Chondrocyte (in vitro differentiated cells): Measurements from ENCODE around the gene ZSCAN10. TPM values are rescaled to one million over a fixed set of nuclear protein-coding genes. Genes with fewer than 3 reads are reported as not detected.

Experiments
- DNase-seq: peaks from one replicate; pipeline ENCODE4 v3.0.0; 2021; ENCODE audit warnings: mixed read lengths, low spot score
- H3K27ac Mint-ChIP-seq: one replicate; pipeline ENCODE4 v1.8.0; 2021; ENCODE audit warnings: mild to moderate bottlenecking, moderate library complexity, mixed read lengths; ENCODE audit not compliant: unreplicated experiment
- H3K27me3 Mint-ChIP-seq: 2 replicates; pipeline ENCODE4 v1.8.0; 2021; ENCODE audit warnings: low read depth, mixed read lengths
- H3K36me3 Mint-ChIP-seq: 2 replicates; pipeline ENCODE4 v1.8.0; 2021; ENCODE audit warnings: low read depth, mixed read lengths
- H3K4me1 Mint-ChIP-seq: 2 replicates; pipeline ENCODE4 v1.8.0; 2021; ENCODE audit warnings: low read depth, mild to moderate bottlenecking, mixed read lengths
- H3K4me3 Mint-ChIP-seq: one replicate; pipeline ENCODE4 v1.8.0; 2021; ENCODE audit warnings: mild to moderate bottlenecking, moderate library complexity, mixed read lengths; ENCODE audit not compliant: unreplicated experiment
- H3K9me3 Mint-ChIP-seq: 2 replicates; pipeline ENCODE4 v1.8.0; 2021; ENCODE audit warnings: low read depth, mixed read lengths
- total RNA-seq: library from RNA; stranded (reverse); gene quantifications from 3 replicates; pipeline ENCODE4 v1.2.1, GENCODE V29; 2021
- TF ChIP-seq, protein P1 (sequence below): fragments of 200-600 bp; sonication (generic); IDR thresholded peaks from 2 replicates; pipeline ENCODE4 v1.5.0; 2021; ENCODE audit warnings: antibody characterized with exemption, mild to moderate bottlenecking, moderate library complexity

ZSCAN10 gene
- total RNA-seq, 1 donor from 2014 or later: not detected

DNA sequence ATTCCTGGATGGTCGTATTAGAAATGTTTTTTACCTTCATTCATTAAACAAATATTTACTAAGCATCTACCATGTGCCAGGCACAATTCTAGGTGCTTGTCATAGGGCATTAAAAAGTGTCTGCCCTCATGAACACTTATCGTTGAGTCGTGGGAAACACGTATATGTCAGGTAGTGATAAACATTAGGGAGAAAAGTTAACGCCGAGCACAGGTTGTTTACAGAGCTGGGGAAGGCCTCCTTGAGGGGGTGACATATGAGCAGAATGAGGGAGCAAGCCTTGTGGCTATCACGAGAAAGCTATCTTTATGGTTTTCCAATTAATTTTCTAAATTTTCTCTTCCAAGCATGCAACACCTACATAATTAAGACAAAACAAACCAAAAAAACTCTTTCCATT lies 34.8 kb upstream of the ZSCAN10 start:
- Mint-ChIP-seq H3K4me3 (peak overlapping the region; percentile 99), H3K36me3 (peaks cover 7% of the 10 kb centered on the region), H3K9me3 (no peaks in the 10 kb centered on the region), H3K27ac (peak overlapping the region; percentile 99), H3K4me1 (peaks cover 39% of the 10 kb centered on the region), H3K27me3 (no peaks in the 10 kb centered on the region)
- no peak for DNase-seq
- TF ChIP-seq, protein P1, sequence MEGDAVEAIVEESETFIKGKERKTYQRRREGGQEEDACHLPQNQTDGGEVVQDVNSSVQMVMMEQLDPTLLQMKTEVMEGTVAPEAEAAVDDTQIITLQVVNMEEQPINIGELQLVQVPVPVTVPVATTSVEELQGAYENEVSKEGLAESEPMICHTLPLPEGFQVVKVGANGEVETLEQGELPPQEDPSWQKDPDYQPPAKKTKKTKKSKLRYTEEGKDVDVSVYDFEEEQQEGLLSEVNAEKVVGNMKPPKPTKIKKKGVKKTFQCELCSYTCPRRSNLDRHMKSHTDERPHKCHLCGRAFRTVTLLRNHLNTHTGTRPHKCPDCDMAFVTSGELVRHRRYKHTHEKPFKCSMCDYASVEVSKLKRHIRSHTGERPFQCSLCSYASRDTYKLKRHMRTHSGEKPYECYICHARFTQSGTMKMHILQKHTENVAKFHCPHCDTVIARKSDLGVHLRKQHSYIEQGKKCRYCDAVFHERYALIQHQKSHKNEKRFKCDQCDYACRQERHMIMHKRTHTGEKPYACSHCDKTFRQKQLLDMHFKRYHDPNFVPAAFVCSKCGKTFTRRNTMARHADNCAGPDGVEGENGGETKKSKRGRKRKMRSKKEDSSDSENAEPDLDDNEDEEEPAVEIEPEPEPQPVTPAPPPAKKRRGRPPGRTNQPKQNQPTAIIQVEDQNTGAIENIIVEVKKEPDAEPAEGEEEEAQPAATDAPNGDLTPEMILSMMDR: no peak

DNA sequence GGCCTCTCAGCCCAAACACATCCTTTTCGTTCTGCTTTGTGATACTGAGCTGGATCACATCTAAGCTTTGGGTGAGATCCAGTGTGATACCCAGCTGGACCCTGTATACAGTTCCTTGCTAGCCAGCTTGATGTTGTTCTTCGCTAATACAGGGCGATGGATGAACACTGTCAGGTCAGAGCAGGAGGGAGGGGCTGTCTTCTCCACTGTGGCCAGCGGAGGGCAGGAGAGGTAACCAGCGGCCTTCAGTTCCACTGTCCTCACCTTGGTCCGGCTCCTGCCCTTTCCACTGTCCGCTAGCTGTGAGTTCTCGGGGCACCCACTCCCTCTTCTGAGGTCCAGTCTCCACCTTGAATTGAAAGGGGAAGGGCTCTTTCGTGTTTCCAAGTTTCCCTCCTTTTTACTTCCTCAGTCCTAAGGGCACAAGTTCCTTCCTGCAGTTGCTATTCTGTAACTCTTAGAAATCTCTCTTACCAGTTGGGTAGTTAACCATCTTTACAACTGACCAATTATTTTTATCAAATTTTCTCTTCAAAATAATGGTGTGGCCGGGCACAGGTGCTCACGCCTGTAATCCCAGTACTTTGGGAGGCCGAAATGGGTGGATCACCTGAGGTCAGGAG lies 32.8 kb upstream of the ZSCAN10 start:
- peak overlapping the region; percentile 36 for H3K27ac Mint-ChIP-seq
- H3K27me3 Mint-ChIP-seq: no peaks in the 10 kb centered on the region
- no peaks in the 10 kb centered on the region for H3K9me3 Mint-ChIP-seq
- H3K4me3 Mint-ChIP-seq: no peak overlapping the region
- TF ChIP-seq, protein P1: peak; percentile 73
- DNase-seq: no peak
- peaks cover 8% of the 10 kb centered on the region for H3K36me3 Mint-ChIP-seq
- H3K4me1 Mint-ChIP-seq: peaks cover 37% of the 10 kb centered on the region

DNA sequence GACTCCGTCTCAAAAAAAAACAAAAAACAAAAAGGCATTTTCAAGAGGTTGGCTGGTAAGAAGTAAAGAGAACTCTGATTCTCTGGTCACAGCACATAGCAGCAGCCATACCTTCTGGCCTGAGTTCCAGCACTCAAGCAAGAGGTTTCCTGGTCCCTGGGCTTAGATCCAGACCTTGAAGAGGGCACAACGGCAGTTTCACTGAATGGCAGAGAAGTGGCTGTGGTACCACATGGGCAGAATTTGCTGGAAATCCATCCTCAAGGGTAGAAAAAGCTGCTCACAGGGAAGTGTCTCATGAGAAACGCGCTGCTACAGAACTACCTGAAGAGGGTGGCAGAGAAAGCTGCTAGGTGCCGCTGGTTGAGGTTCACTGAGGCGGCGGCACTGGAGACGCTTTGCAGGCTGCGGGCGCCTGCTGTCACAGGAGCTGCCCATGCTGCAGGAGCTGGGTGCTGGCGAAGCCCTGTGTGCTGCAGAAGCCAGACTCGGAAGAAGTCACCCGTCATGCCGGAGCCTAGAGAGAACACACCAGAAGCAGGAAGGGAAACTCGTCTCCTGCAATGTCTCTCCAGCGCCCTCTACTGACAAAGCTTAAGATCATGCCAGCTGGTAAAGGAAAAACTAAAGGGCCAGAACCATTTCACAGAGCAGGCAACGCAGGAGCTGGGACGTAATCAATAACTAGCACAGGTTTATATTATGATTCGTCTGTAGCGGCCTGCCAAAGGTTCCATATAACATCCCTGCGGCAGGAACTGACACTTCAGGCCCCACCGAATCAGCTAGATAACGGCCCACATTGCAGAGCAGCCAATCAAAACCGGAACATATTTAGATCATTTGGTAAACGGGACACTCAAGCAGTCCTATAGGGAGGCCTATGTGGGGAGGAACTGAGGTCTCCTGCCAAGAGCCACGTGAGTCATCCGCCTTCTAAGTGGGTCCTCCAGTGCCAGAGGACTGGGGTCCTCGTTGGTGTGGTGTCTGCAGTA lies 30.3 kb upstream of the ZSCAN10 start:
- H3K9me3 Mint-ChIP-seq: no peaks in the 10 kb centered on the region
- TF ChIP-seq, protein P1: peak; percentile 92
- peak overlapping the region; percentile 65 for H3K4me3 Mint-ChIP-seq
- H3K4me1 Mint-ChIP-seq: peaks cover 38% of the 10 kb centered on the region
- peaks cover 8% of the 10 kb centered on the region for H3K36me3 Mint-ChIP-seq
- no peaks in the 10 kb centered on the region for H3K27me3 Mint-ChIP-seq
- DNase-seq: no peak
- H3K27ac Mint-ChIP-seq: peak overlapping the region; percentile 80

DNA sequence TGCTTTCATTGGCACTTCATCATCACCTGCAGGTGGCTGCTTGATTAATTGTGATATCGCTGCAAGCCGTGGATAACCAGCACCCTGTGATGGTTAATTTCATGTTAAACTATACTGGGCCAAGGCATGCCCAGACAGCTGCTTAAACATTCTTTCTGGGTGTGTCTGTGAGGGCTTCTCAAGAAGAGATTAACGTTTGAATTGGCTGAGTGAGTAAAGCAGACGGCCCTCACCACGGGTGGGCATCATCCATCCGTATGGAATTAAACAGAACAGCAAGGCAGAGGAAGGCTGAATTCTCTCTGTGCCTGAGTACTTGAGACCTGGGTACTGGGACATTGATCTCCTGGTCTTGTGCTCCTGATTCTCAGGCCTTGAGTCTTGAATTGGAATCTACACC lies 28.7 kb upstream of the ZSCAN10 start:
- Mint-ChIP-seq H3K36me3 (peaks cover 8% of the 10 kb centered on the region), H3K4me1 (peaks cover 32% of the 10 kb centered on the region), H3K9me3 (no peaks in the 10 kb centered on the region), H3K4me3 (no peak overlapping the region), H3K27ac (peak overlapping the region; percentile 66), H3K27me3 (no peaks in the 10 kb centered on the region)
- DNase-seq: no peak
- TF ChIP-seq, protein P1: no peak
